GM21515 (cell line): ENCODE results near the gene PYHIN1.

Source experiments
- ATAC-seq: cut with Tn5 transposase; IDR thresholded peaks from one replicate; pipeline ENCODE4 v1.9.1; 2021; ENCODE audit not compliant: unreplicated experiment

The PYHIN1 gene

DNA sequence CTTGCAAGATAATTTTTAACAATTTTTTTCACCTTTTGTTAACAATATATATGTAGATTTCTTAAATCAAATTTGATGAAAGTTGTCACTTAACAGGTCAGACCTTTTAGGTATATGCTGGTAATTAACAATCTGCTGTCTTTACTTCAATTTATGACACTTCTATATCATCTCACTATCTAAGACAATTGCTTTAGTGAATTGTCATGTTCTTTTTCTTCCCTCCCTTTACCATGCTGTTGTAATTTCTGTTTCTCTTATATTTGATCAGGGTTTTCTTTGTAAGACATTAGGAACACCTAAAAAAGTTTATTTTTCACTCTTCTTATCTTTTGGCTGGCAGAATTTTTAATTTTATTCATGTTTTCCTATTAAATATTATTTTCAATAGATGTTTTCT, 80.4 kb downstream of the PYHIN1 start:
- no peak for ATAC-seq

DNA sequence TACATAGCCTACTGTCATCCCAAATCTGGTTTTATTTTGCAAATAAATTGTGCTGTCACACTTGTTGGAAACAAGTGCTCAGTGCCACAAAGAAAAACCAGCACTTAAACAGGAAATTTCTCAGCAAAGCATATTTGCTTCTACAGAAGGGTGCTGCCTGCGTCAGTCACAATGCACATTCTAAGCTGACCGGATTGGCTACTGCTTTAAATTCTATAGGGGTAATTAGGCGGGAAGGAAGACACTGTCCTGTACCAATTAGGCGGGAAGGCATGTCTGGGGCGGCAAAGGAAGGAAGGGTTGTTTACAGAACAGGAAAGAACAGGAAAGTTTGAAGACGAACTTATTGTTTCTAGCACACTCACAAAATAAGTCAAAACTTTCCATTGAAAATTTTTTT, 81.1 kb downstream of the PYHIN1 start:
- ATAC-seq = no peak

DNA sequence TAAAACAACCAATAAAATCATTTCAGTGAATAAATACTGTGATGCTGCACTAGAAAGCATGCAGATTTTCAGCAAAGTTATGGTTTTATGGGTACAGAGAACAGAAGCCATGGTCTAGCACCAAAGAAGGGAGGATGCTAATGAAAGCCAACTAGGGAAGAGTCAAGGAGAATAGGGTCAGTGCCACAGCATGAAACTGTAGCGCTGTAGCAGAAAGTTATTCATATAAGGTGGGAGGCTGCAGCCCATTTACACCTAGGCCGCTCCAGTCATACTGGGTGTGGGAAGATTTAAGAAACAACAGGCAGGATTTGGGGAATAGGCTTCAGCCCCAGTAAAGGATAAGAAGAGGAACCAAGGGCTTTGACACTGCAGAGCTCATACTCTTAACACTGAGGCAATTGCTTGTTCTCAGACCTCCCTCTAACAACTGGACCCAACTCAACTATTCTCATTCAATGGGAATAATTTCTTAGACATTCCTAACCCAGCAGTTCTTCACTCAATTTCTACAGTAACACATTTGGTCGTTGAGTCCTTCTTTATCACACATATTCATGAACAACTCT, 82.7 kb downstream of the PYHIN1 start:
- ATAC-seq = no peak

DNA sequence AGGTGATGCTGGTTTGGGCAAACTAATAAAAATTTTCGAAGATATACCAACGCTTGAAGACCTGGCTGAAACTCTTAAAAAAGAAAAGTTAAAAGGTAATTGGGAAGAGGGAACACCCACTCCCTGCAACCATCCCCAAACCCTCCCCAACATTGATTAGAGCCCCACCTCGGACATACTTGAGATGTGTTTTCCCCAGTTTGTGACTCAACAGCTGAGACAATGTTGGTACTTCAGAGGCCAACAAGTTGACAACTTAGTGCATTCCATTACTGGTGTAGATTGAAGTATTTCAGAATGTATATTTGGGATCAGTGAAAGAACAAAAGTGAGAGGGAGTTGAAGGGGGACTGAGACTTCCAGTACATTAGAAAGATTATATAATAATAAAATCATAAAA, 83.5 kb downstream of the PYHIN1 start:
- ATAC-seq = no peak

DNA sequence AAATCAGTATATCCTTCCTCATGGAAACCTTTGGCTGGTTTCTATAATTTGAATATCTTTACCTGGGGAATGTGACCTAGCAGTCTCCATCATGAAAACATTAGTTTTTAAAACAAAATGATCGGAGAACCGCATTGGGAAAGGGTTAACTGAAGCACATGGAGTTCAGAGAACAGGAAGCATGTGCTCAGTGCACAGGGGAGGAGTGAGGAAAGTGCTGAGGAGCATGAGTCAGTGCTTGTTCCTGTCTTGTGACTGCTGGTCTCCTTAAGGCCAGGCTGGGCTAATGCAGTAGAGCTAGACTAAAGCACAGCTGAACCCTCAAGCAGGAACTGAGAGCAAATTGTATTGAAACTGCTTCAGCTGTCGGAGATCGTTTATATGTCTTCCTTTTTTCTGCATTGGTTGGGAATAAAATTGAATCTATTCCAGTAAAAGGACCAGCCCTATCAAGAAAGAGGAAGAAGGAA, 84.1 kb downstream of the PYHIN1 start:
- peak; percentile 93 for ATAC-seq

DNA sequence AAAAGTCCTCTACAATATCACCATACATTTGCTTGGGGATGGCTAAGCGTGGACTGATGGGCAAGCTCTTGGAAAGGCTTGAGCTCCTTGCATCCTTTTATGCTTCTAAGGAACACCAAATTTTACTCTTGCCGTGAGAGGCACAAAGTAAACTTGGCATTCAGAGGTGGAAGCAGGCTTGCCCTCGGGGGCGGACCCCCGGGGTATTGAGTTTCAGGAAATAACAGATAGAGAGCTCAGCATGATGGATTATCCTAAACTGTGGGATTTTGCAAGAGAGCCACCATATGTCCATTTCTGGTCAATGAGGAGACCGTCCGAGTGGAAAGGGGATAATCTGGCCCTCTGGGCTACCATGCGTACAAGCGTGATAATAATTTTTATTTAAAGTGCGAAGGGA, 92.4 kb downstream of the PYHIN1 start:
- ATAC-seq = no peak

DNA sequence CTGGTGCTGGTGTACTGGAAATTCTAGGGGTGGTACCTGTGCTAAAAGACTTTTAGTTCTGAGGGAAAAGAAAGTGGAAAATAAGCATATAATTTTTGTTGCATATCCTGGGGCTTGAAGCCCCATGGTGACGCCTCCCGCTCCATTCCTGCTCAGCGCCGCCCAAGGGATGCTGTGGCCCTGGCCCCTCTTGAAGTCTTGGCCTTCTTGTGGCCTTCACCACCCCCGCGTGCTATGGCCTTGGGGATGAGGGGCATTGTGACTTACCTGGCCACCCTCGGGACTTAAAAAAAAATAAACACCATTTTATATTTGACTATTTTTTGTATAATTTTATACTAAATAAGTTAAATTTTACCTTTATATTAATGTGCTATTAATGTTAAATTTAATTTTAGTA, 93.7 kb downstream of the PYHIN1 start:
- no peak for ATAC-seq
